Fibroblast of lung (primary cell): ENCODE data around the gene WNK3.

ENCODE experiments used
- EZH2 ChIP-seq: IDR thresholded peaks from 2 replicates; pipeline ENCODE4 v1.5.1; 2012; ENCODE audit warnings: low read length, control low read depth, mild to moderate bottlenecking; ENCODE audit errors: missing control alignments
- TF ChIP-seq, protein P1 (sequence below), 2 donors: IDR thresholded peaks in 1 of 2; conservative IDR thresholded peaks in 1 of 2; 1 replicate in 1 of 2; 2 replicates in 1 of 2; pipeline ENCODE4 v1.5.1; 2011 to 2012; ENCODE audit warnings: low read length in 2 of 2, control low read depth in 1 of 2, inconsistent platforms in 1 of 2, low read depth in 1 of 2, mild to moderate bottlenecking in 1 of 2

DNA sequence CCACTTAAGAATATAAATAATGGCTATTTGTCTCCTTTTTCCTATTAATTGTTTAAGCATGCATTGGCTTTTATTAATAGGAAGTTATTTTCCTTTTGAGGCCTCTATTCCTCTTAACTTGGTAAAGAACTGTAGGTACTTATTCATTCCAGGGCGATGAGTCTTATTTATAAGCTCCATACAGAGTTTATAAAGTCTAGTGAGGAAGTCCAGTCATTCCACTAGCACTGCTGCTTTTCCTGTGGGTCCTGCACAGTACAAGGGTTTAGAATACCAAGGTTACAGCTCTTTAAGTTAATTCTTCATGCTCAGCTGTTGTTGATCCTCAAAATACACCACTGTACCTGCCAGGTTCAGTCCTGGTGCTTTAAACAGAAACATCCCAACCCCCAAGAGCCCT, 28.5 kb upstream of the WNK3 start:
- TF ChIP-seq, protein P1, sequence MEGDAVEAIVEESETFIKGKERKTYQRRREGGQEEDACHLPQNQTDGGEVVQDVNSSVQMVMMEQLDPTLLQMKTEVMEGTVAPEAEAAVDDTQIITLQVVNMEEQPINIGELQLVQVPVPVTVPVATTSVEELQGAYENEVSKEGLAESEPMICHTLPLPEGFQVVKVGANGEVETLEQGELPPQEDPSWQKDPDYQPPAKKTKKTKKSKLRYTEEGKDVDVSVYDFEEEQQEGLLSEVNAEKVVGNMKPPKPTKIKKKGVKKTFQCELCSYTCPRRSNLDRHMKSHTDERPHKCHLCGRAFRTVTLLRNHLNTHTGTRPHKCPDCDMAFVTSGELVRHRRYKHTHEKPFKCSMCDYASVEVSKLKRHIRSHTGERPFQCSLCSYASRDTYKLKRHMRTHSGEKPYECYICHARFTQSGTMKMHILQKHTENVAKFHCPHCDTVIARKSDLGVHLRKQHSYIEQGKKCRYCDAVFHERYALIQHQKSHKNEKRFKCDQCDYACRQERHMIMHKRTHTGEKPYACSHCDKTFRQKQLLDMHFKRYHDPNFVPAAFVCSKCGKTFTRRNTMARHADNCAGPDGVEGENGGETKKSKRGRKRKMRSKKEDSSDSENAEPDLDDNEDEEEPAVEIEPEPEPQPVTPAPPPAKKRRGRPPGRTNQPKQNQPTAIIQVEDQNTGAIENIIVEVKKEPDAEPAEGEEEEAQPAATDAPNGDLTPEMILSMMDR (conservative IDR thresholded peaks at IDR 0.05 in 1 of 2, IDR thresholded peaks at IDR 0.05 in 1 of 2; ENCODE audit: low read depth in 1 of 2, low read length in 2 of 2): no peak
- no peak for TF ChIP-seq EZH2
